ENCODE measurements around the gene COL9A1. TPM values are rescaled to one million over a fixed set of nuclear protein-coding genes. Genes with fewer than 3 reads are reported as not detected.

The COL9A1 gene
- polyA plus RNA-seq, 1 experiment = not detected

GRCh38 chr6:70281923-70282311, 21.0 kb downstream of the COL9A1 start:
- no peak for DNase-seq (ENCODE audit: low read depth)
- Histone ChIP-seq H3K36me3 (ENCODE audit: control insufficient read depth, insufficient read depth, low read length) (no peaks in the 10 kb centered on the region), H3K27me3 (ENCODE audit: control insufficient read depth, insufficient read depth, low read length) (peaks cover 2% of the 10 kb centered on the region), H3K4me3 (ENCODE audit: low read depth, low read length) (no peak overlapping the region)
- CTCF ChIA-PET = no interaction called here
- POLR2A ChIA-PET = no interaction called here
- TF ChIP-seq CTCF (IDR thresholded peaks at IDR 0.05; ENCODE audit: insufficient read depth, low read depth, low read length) = no peak

- ChIA-PET POLR2A (no interaction called here), CTCF (no interaction called here)
- no peak for DNase-seq (ENCODE audit: low read depth)
- Histone ChIP-seq H3K27me3 (ENCODE audit: control insufficient read depth, insufficient read depth, low read length) (peaks cover 2% of the 10 kb centered on the region), H3K36me3 (ENCODE audit: control insufficient read depth, insufficient read depth, low read length) (no peaks in the 10 kb centered on the region), H3K4me3 (ENCODE audit: low read depth, low read length) (no peak overlapping the region)
- TF ChIP-seq CTCF (IDR thresholded peaks at IDR 0.05; ENCODE audit: insufficient read depth, low read depth, low read length) = no peak
Observed at GRCh38 chr6:70280400-70280853, 22.5 kb downstream of the COL9A1 start.

GRCh38 chr6:70277470-70277869, 25.4 kb downstream of the COL9A1 start:
- POLR2A ChIA-PET = no interaction called here
- no peak for TF ChIP-seq CTCF (IDR thresholded peaks at IDR 0.05; ENCODE audit: insufficient read depth, low read depth, low read length)
- H3K36me3 ChIP-seq (ENCODE audit: control insufficient read depth, insufficient read depth, low read length) = no peaks in the 10 kb centered on the region
- CTCF ChIA-PET = interaction anchor here (0.5 kb wide), 1 partner anchor 24 kb away, joined by 3 read pairs; no protein-coding TSS in a partner anchor
- peaks cover 2% of the 10 kb centered on the region for H3K27me3 ChIP-seq (ENCODE audit: control insufficient read depth, insufficient read depth, low read length)
- no peak overlapping the region for H3K4me3 ChIP-seq (ENCODE audit: low read depth, low read length)
- DNase-seq (ENCODE audit: low read depth) = no peak

GRCh38 chr6:70274338-70274737, 28.5 kb downstream of the COL9A1 start:
- H3K27me3 ChIP-seq (ENCODE audit: control insufficient read depth, insufficient read depth, low read length) = no peaks in the 10 kb centered on the region
- no peak for TF ChIP-seq CTCF (IDR thresholded peaks at IDR 0.05; ENCODE audit: insufficient read depth, low read depth, low read length)
- H3K36me3 ChIP-seq (ENCODE audit: control insufficient read depth, insufficient read depth, low read length) = no peaks in the 10 kb centered on the region
- no peak for DNase-seq (ENCODE audit: low read depth)
- CTCF ChIA-PET = no interaction called here
- POLR2A ChIA-PET = no interaction called here
- no peak overlapping the region for H3K4me3 ChIP-seq (ENCODE audit: low read depth, low read length)

GRCh38 chr6:70272071-70272470, 30.8 kb downstream of the COL9A1 start:
- no peak for DNase-seq (ENCODE audit: low read depth)
- TF ChIP-seq CTCF (IDR thresholded peaks at IDR 0.05; ENCODE audit: insufficient read depth, low read depth, low read length) = no peak
- CTCF ChIA-PET = interaction anchor here (0.6 kb wide), 1 partner anchor 64 kb away, joined by 3 read pairs; no protein-coding TSS in a partner anchor
- H3K27me3 ChIP-seq (ENCODE audit: control insufficient read depth, insufficient read depth, low read length) = no peaks in the 10 kb centered on the region
- POLR2A ChIA-PET = no interaction called here
- H3K36me3 ChIP-seq (ENCODE audit: control insufficient read depth, insufficient read depth, low read length) = no peaks in the 10 kb centered on the region
- H3K4me3 ChIP-seq (ENCODE audit: low read depth, low read length) = no peak overlapping the region
